ENCODE measurements around the gene YTHDC2.
A peak's percentile ranks its signal among the peaks of the same experiment; 100 is the strongest.

YTHDC2 gene

GRCh38 chr5:113508756-113509155, 4.7 kb upstream of the YTHDC2 start:
- Histone ChIP-seq H3K27me3 (peaks cover 0 to 27% (median 0%) of the 10 kb centered on the region in 11 experiments; a peak in 4 of 22 replicates), H3K4me1 (peaks cover 0 to 11% (median 6%) of the 10 kb centered on the region in 10 experiments; a peak in 8 of 20 replicates), H4K20me1 (no peaks in the 10 kb centered on the region), H3K4me3 (no peak overlapping the region), H3K27ac (no peak overlapping the region), H3K9me3 (replicated peaks in 1 of 11) (no peaks in the 10 kb centered on the region), H3K4me2 (no peak overlapping the region), H3K36me3 (no peaks in the 10 kb centered on the region), H3K9ac (no peak overlapping the region)
- no peak for TF ChIP-seq Cebpa-rat (IDR thresholded peaks at IDR 0.05)

GRCh38 chr5:113510836-113511451, 2.5 kb upstream of the YTHDC2 start:
- no peaks in the 10 kb centered on the region for H3K9me3 ChIP-seq (replicated peaks in 1 of 11)
- H3K9ac ChIP-seq, result no peak overlapping the region
- no peak overlapping the region for H3K4me3 ChIP-seq
- H4K20me1 ChIP-seq, result no peaks in the 10 kb centered on the region
- H3K36me3 ChIP-seq, result peaks cover 0 to 7% (median 0%) of the 10 kb centered on the region in 11 experiments; a peak in 6 of 22 replicates
- no peak for TF ChIP-seq Cebpa-rat (IDR thresholded peaks at IDR 0.05)
- no peak overlapping the region for H3K4me2 ChIP-seq
- H3K27me3 ChIP-seq, result peaks cover 0 to 22% (median 0%) of the 10 kb centered on the region in 11 experiments; a peak in 3 of 22 replicates
- H3K4me1 ChIP-seq, result peaks cover 14 to 28% (median 20%) of the 10 kb centered on the region in 10 experiments
- no peak overlapping the region for H3K27ac ChIP-seq

GRCh38 chr5:113512341-113512740, 1.2 kb upstream of the YTHDC2 start:
- no peak overlapping the region for H3K4me3 ChIP-seq
- H4K20me1 ChIP-seq, result 0 out of 22 replicates have a peak, but pooled peaks cover 0 to 7% (median 0%) of the 10 kb centered on the region in 11 experiments
- H3K36me3 ChIP-seq, result peaks cover 1 to 20% (median 12%) of the 10 kb centered on the region in 11 experiments; a peak in 17 of 22 replicates
- H3K4me2 ChIP-seq, result no peak overlapping the region
- H3K27ac ChIP-seq, result no peak overlapping the region
- peaks cover 14 to 35% (median 23%) of the 10 kb centered on the region in 10 experiments for H3K4me1 ChIP-seq
- H3K9me3 ChIP-seq (replicated peaks in 1 of 11), result no peaks in the 10 kb centered on the region
- H3K9ac ChIP-seq, result no peak overlapping the region
- peaks cover 0 to 21% (median 0%) of the 10 kb centered on the region in 11 experiments; a peak in 3 of 22 replicates for H3K27me3 ChIP-seq
- TF ChIP-seq Cebpa-rat (IDR thresholded peaks at IDR 0.05), result no peak

- H3K4me2 ChIP-seq, result peak overlapping the region; percentile 77 to 96 (median 89)
- peak overlapping the region; percentile 81 to 94 (median 90) for H3K27ac ChIP-seq
- 0 out of 22 replicates have a peak, but pooled peaks cover 0 to 7% (median 0%) of the 10 kb centered on the region in 11 experiments for H4K20me1 ChIP-seq
- peak overlapping the region; percentile 87 to 96 (median 93) for H3K9ac ChIP-seq
- H3K27me3 ChIP-seq, result peaks cover 0 to 3% (median 0%) of the 10 kb centered on the region in 11 experiments; a peak in 2 of 22 replicates
- H3K4me1 ChIP-seq, result peaks cover 10 to 31% (median 22%) of the 10 kb centered on the region in 10 experiments
- H3K36me3 ChIP-seq, result peaks cover 15 to 39% (median 27%) of the 10 kb centered on the region in 11 experiments; a peak in 21 of 22 replicates
- H3K4me3 ChIP-seq, result peak overlapping the region; percentile 69 to 88 (median 81)
- TF ChIP-seq Cebpa-rat (IDR thresholded peaks at IDR 0.05), result no peak
- H3K9me3 ChIP-seq (replicated peaks in 1 of 11), result peaks cover 0 to 6% (median 0%) of the 10 kb centered on the region in 11 experiments; a peak in 1 of 22 replicates
Measured at GRCh38 chr5:113514289-113514635, 768 bp downstream of the YTHDC2 start.

GRCh38 chr5:113518884-113519283, 5.4 kb downstream of the YTHDC2 start:
- Histone ChIP-seq H3K4me3 (no peak overlapping the region), H3K27ac (no peak overlapping the region), H3K36me3 (peaks cover 25 to 64% (median 49%) of the 10 kb centered on the region in 11 experiments; a peak in 21 of 22 replicates), H3K4me2 (no peak overlapping the region), H3K9me3 (replicated peaks in 1 of 11) (peaks cover 0 to 10% (median 5%) of the 10 kb centered on the region in 11 experiments; a peak in 8 of 22 replicates), H3K4me1 (peaks cover 7 to 45% (median 17%) of the 10 kb centered on the region in 10 experiments), H3K27me3 (no peaks in the 10 kb centered on the region), H4K20me1 (peaks cover 0 to 7% (median 0%) of the 10 kb centered on the region in 11 experiments; a peak in 3 of 22 replicates), H3K9ac (no peak overlapping the region)
- TF ChIP-seq Cebpa-rat (IDR thresholded peaks at IDR 0.05), result no peak

- H3K9ac ChIP-seq, result no peak overlapping the region
- no peak overlapping the region for H3K4me3 ChIP-seq
- no peaks in the 10 kb centered on the region for H3K27me3 ChIP-seq
- H3K36me3 ChIP-seq, result peaks cover 25 to 64% (median 49%) of the 10 kb centered on the region in 11 experiments; a peak in 21 of 22 replicates
- peaks cover 0 to 10% (median 5%) of the 10 kb centered on the region in 11 experiments; a peak in 8 of 22 replicates for H3K9me3 ChIP-seq (replicated peaks in 1 of 11)
- H3K27ac ChIP-seq, result no peak overlapping the region
- H3K4me1 ChIP-seq, result peaks cover 9 to 48% (median 20%) of the 10 kb centered on the region in 10 experiments
- H4K20me1 ChIP-seq, result peaks cover 0 to 8% (median 0%) of the 10 kb centered on the region in 11 experiments; a peak in 3 of 22 replicates
- no peak overlapping the region for H3K4me2 ChIP-seq
- no peak for TF ChIP-seq Cebpa-rat (IDR thresholded peaks at IDR 0.05)
Measured at GRCh38 chr5:113519412-113519811, 5.9 kb downstream of the YTHDC2 start.

- no peaks in the 10 kb centered on the region for H3K27me3 ChIP-seq
- H3K27ac ChIP-seq, result no peak overlapping the region
- no peak overlapping the region for H3K4me3 ChIP-seq
- H3K4me2 ChIP-seq, result no peak overlapping the region
- TF ChIP-seq Cebpa-rat (IDR thresholded peaks at IDR 0.05), result no peak
- peaks cover 0 to 8% (median 0%) of the 10 kb centered on the region in 11 experiments; a peak in 3 of 22 replicates for H4K20me1 ChIP-seq
- H3K9ac ChIP-seq, result no peak overlapping the region
- H3K9me3 ChIP-seq (replicated peaks in 1 of 11), result peaks cover 0 to 10% (median 5%) of the 10 kb centered on the region in 11 experiments; a peak in 8 of 22 replicates
- H3K36me3 ChIP-seq, result peaks cover 25 to 64% (median 49%) of the 10 kb centered on the region in 11 experiments; a peak in 21 of 22 replicates
- H3K4me1 ChIP-seq, result peaks cover 13 to 47% (median 21%) of the 10 kb centered on the region in 10 experiments
Measured at GRCh38 chr5:113520429-113520828, 6.9 kb downstream of the YTHDC2 start.

- peaks cover 25 to 59% (median 49%) of the 10 kb centered on the region in 11 experiments; a peak in 21 of 22 replicates for H3K36me3 ChIP-seq
Measured at GRCh38 chr5:113520899-113521298, 7.4 kb downstream of the YTHDC2 start.

GRCh38 chr5:113523168-113523567, 9.7 kb downstream of the YTHDC2 start:
- Histone ChIP-seq H3K4me2 (no peak overlapping the region), H3K27ac (no peak overlapping the region), H3K4me1 (peaks cover 14 to 34% (median 19%) of the 10 kb centered on the region in 10 experiments), H3K36me3 (peaks cover 23 to 54% (median 42%) of the 10 kb centered on the region in 11 experiments), H4K20me1 (peaks cover 0 to 8% (median 0%) of the 10 kb centered on the region in 11 experiments; a peak in 3 of 22 replicates), H3K9ac (no peak overlapping the region), H3K4me3 (no peak overlapping the region), H3K27me3 (no peaks in the 10 kb centered on the region), H3K9me3 (replicated peaks in 1 of 11) (peaks cover 0 to 10% (median 5%) of the 10 kb centered on the region in 11 experiments; a peak in 8 of 22 replicates)
- TF ChIP-seq Cebpa-rat (IDR thresholded peaks at IDR 0.05), result no peak

More at GRCh38 chr5:113520899-113521298, 7.4 kb downstream of the YTHDC2 start:
- no peak overlapping the region for H3K9ac ChIP-seq
- H4K20me1 ChIP-seq, result peaks cover 0 to 8% (median 0%) of the 10 kb centered on the region in 11 experiments; a peak in 3 of 22 replicates
- H3K4me2 ChIP-seq, result no peak overlapping the region
- no peak overlapping the region for H3K4me3 ChIP-seq
- H3K27me3 ChIP-seq, result no peaks in the 10 kb centered on the region
- no peak overlapping the region for H3K27ac ChIP-seq
- peaks cover 14 to 47% (median 19%) of the 10 kb centered on the region in 10 experiments for H3K4me1 ChIP-seq
- H3K9me3 ChIP-seq (replicated peaks in 1 of 11), result peaks cover 0 to 10% (median 5%) of the 10 kb centered on the region in 11 experiments; a peak in 8 of 22 replicates
- TF ChIP-seq Cebpa-rat (IDR thresholded peaks at IDR 0.05), result no peak
